ENCODE data around the gene MAP4.

The MAP4 gene

DNA sequence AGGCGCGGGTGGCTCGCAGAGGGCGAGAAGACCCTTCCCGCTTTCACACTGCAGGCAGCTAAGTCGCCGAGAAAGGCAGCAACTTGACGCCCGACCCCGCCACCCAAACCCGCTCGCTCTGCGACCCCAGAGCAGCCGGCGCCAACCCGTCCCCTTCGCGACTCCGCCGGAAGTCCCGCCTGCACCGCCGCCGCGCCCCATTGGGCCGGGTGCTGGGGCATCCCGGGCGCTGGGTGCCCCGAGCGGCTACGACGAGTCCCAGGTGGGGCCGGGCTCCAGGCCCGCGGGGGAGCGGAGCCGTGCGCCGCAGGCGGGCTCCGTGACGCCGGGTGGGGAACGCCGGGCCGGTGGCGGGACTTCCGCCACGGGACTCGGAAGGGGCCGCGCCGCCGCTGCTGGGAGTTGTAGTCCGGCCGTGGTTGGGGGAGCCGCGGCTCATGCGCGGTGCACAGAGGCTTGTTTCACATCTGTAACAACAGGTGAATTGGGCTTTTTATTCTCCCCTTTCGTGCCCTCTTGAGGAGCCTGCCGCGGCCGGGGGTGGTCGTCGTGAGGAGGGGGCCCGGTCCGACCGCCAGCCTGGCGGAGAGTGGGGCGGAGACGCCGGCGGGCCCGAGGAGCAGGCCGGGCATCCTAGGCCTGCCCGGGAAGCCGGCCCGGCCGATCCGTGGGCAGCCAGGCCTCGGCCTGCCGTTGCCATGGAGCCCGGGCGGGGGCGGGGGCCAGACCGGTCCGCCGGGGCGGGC is 213.3 kb downstream of the MAP4 start, which contains the start of gene DHX30:
Gene DHX30 (plus strand): TSS at position 405 of the 746 bp plus-strand sequence. CDS start 7,546 bp downstream, outside the sequence.
- Histone ChIP-seq H3K4me1 (ENCODE audit: control insufficient read depth, insufficient read depth, low read length) (peaks cover 2% of the 10 kb centered on the region), H3K27me3 (ENCODE audit: control insufficient read depth, insufficient read depth, low read length) (no peaks in the 10 kb centered on the region)

More for the DNA sequence above, 213.3 kb downstream of the MAP4 start, which contains the start of gene DHX30:
- H3K9ac ChIP-seq (ENCODE audit: low read depth, low read length), result peak within 1 kb of the TSS; percentile 89
- H3K9me3 ChIP-seq (ENCODE audit: control insufficient read depth, insufficient read depth, low read length), result no peaks in the 10 kb centered on the region
- peaks cover 2% of the 10 kb centered on the region for H3K36me3 ChIP-seq (ENCODE audit: control insufficient read depth, insufficient read depth, low read length)
- peak within 1 kb of the TSS; percentile 75 for H3K4me3 ChIP-seq (ENCODE audit: low read depth, low read length)

Data from iPS-15b (cell line).